Measurements from ENCODE around the gene SARDH. TPM values are rescaled to one million over a fixed set of nuclear protein-coding genes. Genes with fewer than 3 reads are reported as not detected.

Gene SARDH
- total and polyA plus RNA-seq, 2 donors (not counting 3 experiments of a cell fraction or from before 2014, with no cell fraction given): 0.19 to 0.44 TPM

GRCh38 chr9:133641396-133641655 lies 96.8 kb downstream of the SARDH start:
- H3K9ac ChIP-seq (replicated peaks; ENCODE audit: extremely low read depth, insufficient read depth, low read length): no peak overlapping the region
- POLR2A ChIA-PET: no interaction called here
- intact Hi-C loops (cut with micrococcal nuclease) (no loop called here), dilution Hi-C loops (cut with MboI; ENCODE audit: extremely low pct_ligation_motif_present, low sequenced_read_pairs) (no loop called here)
- no peak for DNase-seq (ENCODE audit: low read depth, low spot score)
- no peaks in the 10 kb centered on the region for H3K27me3 ChIP-seq (ENCODE audit: control insufficient read depth in 2 of 2, insufficient read depth in 2 of 2, low read length in 2 of 2)
- no peak overlapping the region for H2AFZ ChIP-seq (ENCODE audit: low read depth, low read length)
- CTCF ChIA-PET: no interaction called here
- TF ChIP-seq POLR2A (IDR thresholded peaks at IDR 0.05; ENCODE audit: low read depth, low read length): no peak
- no peak for TF ChIP-seq JUN (IDR thresholded peaks at IDR 0.05; ENCODE audit: borderline replicate concordance, insufficient read depth, insufficient read length, low read depth)
- TF ChIP-seq, protein P1, sequence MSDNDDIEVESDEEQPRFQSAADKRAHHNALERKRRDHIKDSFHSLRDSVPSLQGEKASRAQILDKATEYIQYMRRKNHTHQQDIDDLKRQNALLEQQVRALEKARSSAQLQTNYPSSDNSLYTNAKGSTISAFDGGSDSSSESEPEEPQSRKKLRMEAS (IDR thresholded peaks at IDR 0.05; ENCODE audit: insufficient read depth, insufficient read length): no peak
- no peak for TF ChIP-seq FOS (IDR thresholded peaks at IDR 0.05; ENCODE audit: borderline replicate concordance, insufficient read depth, low read length)
- H3K36me3 ChIP-seq (ENCODE audit: control insufficient read depth in 2 of 2, extremely low read depth in 1 of 2, insufficient read depth in 2 of 2, low read length in 2 of 2): no peaks in the 10 kb centered on the region
- no peak overlapping the region for H3K4me2 ChIP-seq (ENCODE audit: insufficient read depth, low read length)
- no peak for FAIRE-seq
- no peaks in the 10 kb centered on the region for H3K9me3 ChIP-seq (replicated peaks; ENCODE audit: control insufficient read depth, insufficient read depth, low read length)
- no peak overlapping the region for H3K4me3 ChIP-seq (replicated peaks in 1 of 3; ENCODE audit: insufficient read depth in 1 of 3, low read depth in 1 of 3, low read length in 3 of 3)
- no TSS peak for BruUV-seq (replicated peaks)
- H3K27ac ChIP-seq (ENCODE audit: insufficient read depth, low read depth, low read length): no peak overlapping the region
- H3K4me1 ChIP-seq (ENCODE audit: control insufficient read depth, extremely low read depth, insufficient read depth, low read length): no peaks in the 10 kb centered on the region
- no peaks in the 10 kb centered on the region for H3K9me1 ChIP-seq (replicated peaks; ENCODE audit: control insufficient read depth, extremely low read depth, insufficient read depth, low read length)
- no peaks in the 10 kb centered on the region for H4K20me1 ChIP-seq (replicated peaks; ENCODE audit: control insufficient read depth, extremely low read depth, insufficient read depth, low read length)
- no peaks in the 10 kb centered on the region for H3K79me2 ChIP-seq (ENCODE audit: control insufficient read depth, insufficient read depth, low read length)

DNA sequence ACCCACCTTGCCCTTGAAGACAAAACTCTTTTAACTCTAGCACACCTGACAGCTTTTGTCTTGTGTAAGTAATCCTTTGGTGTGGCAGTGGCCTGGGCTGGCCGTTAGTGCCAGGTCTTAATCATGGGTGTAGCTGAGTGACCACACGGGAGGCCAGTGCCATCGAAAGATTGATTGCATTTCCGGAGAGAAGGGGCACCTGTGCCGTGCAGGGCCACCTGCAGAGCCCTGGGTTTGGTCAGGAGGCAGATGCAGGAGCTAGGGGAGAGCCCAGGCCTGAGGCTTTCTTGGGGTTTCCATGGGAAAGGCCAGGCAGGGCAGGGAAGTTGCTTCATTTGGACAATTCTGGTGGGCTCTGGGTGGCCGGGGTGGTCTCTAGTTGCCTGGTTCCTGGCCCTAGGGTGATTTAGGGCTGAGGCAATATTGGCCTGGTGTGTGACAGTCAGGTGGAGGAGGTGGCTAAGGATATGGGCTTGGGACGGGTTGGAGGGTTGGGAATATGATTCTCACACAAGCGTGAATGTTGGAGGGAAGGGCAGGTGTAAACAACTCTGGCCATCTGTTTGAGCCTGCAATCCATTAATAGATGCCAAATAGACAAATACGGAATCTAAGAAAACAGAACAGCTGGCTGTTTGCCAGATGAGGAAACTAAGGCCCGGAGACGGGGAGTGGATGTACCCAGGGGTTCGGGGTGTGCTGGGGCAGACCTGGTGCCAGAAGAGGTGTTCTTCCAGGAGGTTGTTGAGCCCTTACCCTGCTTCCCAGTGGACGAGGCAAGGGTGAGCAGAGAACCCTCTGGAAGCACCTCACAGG lies 97.4 kb downstream of the SARDH start:
- Histone ChIP-seq H3K9me1 (replicated peaks; ENCODE audit: control insufficient read depth, extremely low read depth, insufficient read depth, low read length) (no peaks in the 10 kb centered on the region), H3K36me3 (ENCODE audit: control insufficient read depth in 2 of 2, extremely low read depth in 1 of 2, insufficient read depth in 2 of 2, low read length in 2 of 2) (no peaks in the 10 kb centered on the region), H3K9ac (replicated peaks; ENCODE audit: extremely low read depth, insufficient read depth, low read length) (no peak overlapping the region), H3K27me3 (ENCODE audit: control insufficient read depth in 2 of 2, insufficient read depth in 2 of 2, low read length in 2 of 2) (no peaks in the 10 kb centered on the region), H3K79me2 (ENCODE audit: control insufficient read depth, insufficient read depth, low read length) (no peaks in the 10 kb centered on the region), H3K9me3 (replicated peaks; ENCODE audit: control insufficient read depth, insufficient read depth, low read length) (no peaks in the 10 kb centered on the region), H4K20me1 (replicated peaks; ENCODE audit: control insufficient read depth, extremely low read depth, insufficient read depth, low read length) (no peaks in the 10 kb centered on the region), H3K4me2 (ENCODE audit: insufficient read depth, low read length) (no peak overlapping the region), H2AFZ (ENCODE audit: low read depth, low read length) (no peak overlapping the region), H3K27ac (ENCODE audit: insufficient read depth, low read depth, low read length) (no peak overlapping the region), H3K4me3 (replicated peaks in 1 of 3; ENCODE audit: insufficient read depth in 1 of 3, low read depth in 1 of 3, low read length in 3 of 3) (no peak overlapping the region), H3K4me1 (ENCODE audit: control insufficient read depth, extremely low read depth, insufficient read depth, low read length) (no peaks in the 10 kb centered on the region)
- FAIRE-seq (no peak), DNase-seq (ENCODE audit: low read depth, low spot score) (no peak)
- TF ChIP-seq GATA2 (IDR thresholded peaks at IDR 0.05; ENCODE audit: insufficient read depth, insufficient read length, low read depth, low read length) (no peak), POLR2AphosphoS5 (IDR thresholded peaks at IDR 0.05; ENCODE audit: insufficient read depth, low read depth, low read length) (no peak), JUN (IDR thresholded peaks at IDR 0.05; ENCODE audit: borderline replicate concordance, insufficient read depth, insufficient read length, low read depth) (no peak), MYC (IDR thresholded peaks at IDR 0.05; ENCODE audit: low read depth, low read length) (no peak), EZH2 (IDR thresholded peaks at IDR 0.05; ENCODE audit: borderline replicate concordance, low read depth, low read length, severe bottlenecking) (no peak), POLR2A (IDR thresholded peaks at IDR 0.05; ENCODE audit: low read depth, low read length) (no peak), FOS (IDR thresholded peaks at IDR 0.05; ENCODE audit: borderline replicate concordance, insufficient read depth, low read length) (no peak)
- TF ChIP-seq, protein P2, sequence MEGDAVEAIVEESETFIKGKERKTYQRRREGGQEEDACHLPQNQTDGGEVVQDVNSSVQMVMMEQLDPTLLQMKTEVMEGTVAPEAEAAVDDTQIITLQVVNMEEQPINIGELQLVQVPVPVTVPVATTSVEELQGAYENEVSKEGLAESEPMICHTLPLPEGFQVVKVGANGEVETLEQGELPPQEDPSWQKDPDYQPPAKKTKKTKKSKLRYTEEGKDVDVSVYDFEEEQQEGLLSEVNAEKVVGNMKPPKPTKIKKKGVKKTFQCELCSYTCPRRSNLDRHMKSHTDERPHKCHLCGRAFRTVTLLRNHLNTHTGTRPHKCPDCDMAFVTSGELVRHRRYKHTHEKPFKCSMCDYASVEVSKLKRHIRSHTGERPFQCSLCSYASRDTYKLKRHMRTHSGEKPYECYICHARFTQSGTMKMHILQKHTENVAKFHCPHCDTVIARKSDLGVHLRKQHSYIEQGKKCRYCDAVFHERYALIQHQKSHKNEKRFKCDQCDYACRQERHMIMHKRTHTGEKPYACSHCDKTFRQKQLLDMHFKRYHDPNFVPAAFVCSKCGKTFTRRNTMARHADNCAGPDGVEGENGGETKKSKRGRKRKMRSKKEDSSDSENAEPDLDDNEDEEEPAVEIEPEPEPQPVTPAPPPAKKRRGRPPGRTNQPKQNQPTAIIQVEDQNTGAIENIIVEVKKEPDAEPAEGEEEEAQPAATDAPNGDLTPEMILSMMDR (IDR thresholded peaks at IDR 0.05; ENCODE audit: extremely low read depth in 1 of 2, insufficient read depth in 1 of 2, low read depth in 1 of 2, low read length in 2 of 2): no peak
- TF ChIP-seq, protein P1 (IDR thresholded peaks at IDR 0.05; ENCODE audit: insufficient read depth, insufficient read length): no peak
- CTCF ChIA-PET: no interaction called here
- POLR2A ChIA-PET: no interaction called here
- intact Hi-C loops (cut with micrococcal nuclease): no loop called here
- dilution Hi-C loops (cut with MboI; ENCODE audit: extremely low pct_ligation_motif_present, low sequenced_read_pairs): no loop called here
- BruUV-seq (replicated peaks): no TSS peak
